Activated B cell treated with CpG ODN at 0.5 μM for 24 hours (primary cell): ENCODE data around the gene HDAC4. TPM values are rescaled to one million over a fixed set of nuclear protein-coding genes. Genes with fewer than 3 reads are reported as not detected.

Source experiments
- ATAC-seq: fragments of 200-7000 bp; cut with Tn5 transposase; one replicate; pipeline ENCODE4 v1.10.0; 2021; ENCODE audit warnings: low read depth, mild to moderate bottlenecking, moderate library complexity
- CTCF ChIA-PET: fragments of 350-600 bp; sonication (Branson Sonifier 250); formaldehyde crosslinking; loops from one replicate; lab custom pipeline; 2021; ENCODE audit warnings: antibody characterized with exemption; lab: Charles Lee
- POLR2A ChIA-PET: fragments of 350-600 bp; sonication (Branson Sonifier 250); formaldehyde crosslinking; loops from one replicate; lab custom pipeline; 2021; ENCODE audit warnings: antibody characterized with exemption; lab: Charles Lee
- DNase-seq: peaks from one replicate; pipeline ENCODE4 v3.0.0; 2022
- H3K27ac Mint-ChIP-seq: one replicate; pipeline ENCODE4 v1.8.0; 2020; ENCODE audit warnings: mixed read lengths
- H3K27me3 Mint-ChIP-seq: one replicate; pipeline ENCODE4 v1.8.0; 2021; ENCODE audit warnings: mixed read lengths
- H3K36me3 Mint-ChIP-seq: one replicate; pipeline ENCODE4 v1.8.0; 2021; ENCODE audit warnings: low read depth, mixed read lengths
- H3K4me1 Mint-ChIP-seq: one replicate; pipeline ENCODE4 v1.8.0; 2021; ENCODE audit warnings: mixed read lengths
- H3K4me3 Mint-ChIP-seq: one replicate; pipeline ENCODE4 v1.8.0; 2020; ENCODE audit warnings: mild to moderate bottlenecking, mixed read lengths
- H3K9me3 Mint-ChIP-seq: one replicate; pipeline ENCODE4 v1.8.0; 2020; ENCODE audit warnings: mixed read lengths
- CTCF ChIP-seq: fragments of 200-600 bp; IDR thresholded peaks from one replicate; pipeline ENCODE4 v1.8.0; 2022; ENCODE audit warnings: antibody characterized with exemption, mild to moderate bottlenecking
- intact Hi-C: fragments of 100-400 bp; cut with micrococcal nuclease; formaldehyde crosslinking; loops from one replicate; pipeline ENCODE4 v1.15.1; 2024
- total RNA-seq: library from RNA; stranded (reverse); gene quantifications from 2 replicates; pipeline ENCODE4 v1.2.3, GENCODE V29; 2022

The HDAC4 gene
- total RNA-seq, 1 donor from 2014 or later, result 31.9 TPM

GRCh38 chr2:239051891-239052445 lies 348.9 kb downstream of the HDAC4 start:
- ATAC-seq (no peak), DNase-seq (no peak)
- H3K27ac Mint-ChIP-seq, result no peak overlapping the region
- CTCF ChIA-PET, result no interaction called here
- peaks cover 32% of the 10 kb centered on the region for H3K36me3 Mint-ChIP-seq
- H3K4me3 Mint-ChIP-seq, result no peak overlapping the region
- POLR2A ChIA-PET, result no interaction called here
- H3K9me3 Mint-ChIP-seq, result no peaks in the 10 kb centered on the region
- H3K4me1 Mint-ChIP-seq, result no peaks in the 10 kb centered on the region
- no peak for TF ChIP-seq CTCF
- intact Hi-C loops, result no loop called here
- H3K27me3 Mint-ChIP-seq, result no peaks in the 10 kb centered on the region

GRCh38 chr2:239050252-239050649 lies 350.6 kb downstream of the HDAC4 start:
- Mint-ChIP-seq H3K27ac (no peak overlapping the region), H3K9me3 (no peaks in the 10 kb centered on the region), H3K27me3 (no peaks in the 10 kb centered on the region), H3K4me1 (no peaks in the 10 kb centered on the region), H3K4me3 (no peak overlapping the region), H3K36me3 (peaks cover 31% of the 10 kb centered on the region)
- POLR2A ChIA-PET, result no interaction called here
- TF ChIP-seq CTCF, result no peak
- CTCF ChIA-PET, result no interaction called here
- intact Hi-C loops, result no loop called here
- no peak for DNase-seq
- ATAC-seq, result no peak

- no peak for ATAC-seq
- POLR2A ChIA-PET, result no interaction called here
Observed at GRCh38 chr2:239049421-239050251, 351.2 kb downstream of the HDAC4 start.

GRCh38 chr2:239048736-239049135 lies 352.1 kb downstream of the HDAC4 start:
- Mint-ChIP-seq H3K27ac (no peak overlapping the region), H3K9me3 (no peaks in the 10 kb centered on the region), H3K36me3 (peaks cover 17% of the 10 kb centered on the region), H3K4me1 (no peaks in the 10 kb centered on the region), H3K27me3 (no peaks in the 10 kb centered on the region), H3K4me3 (no peak overlapping the region)
- POLR2A ChIA-PET, result no interaction called here
- CTCF ChIA-PET, result no interaction called here
- no peak for TF ChIP-seq CTCF
- no peak for ATAC-seq
- intact Hi-C loops, result no loop called here
- no peak for DNase-seq

More at GRCh38 chr2:239049421-239050251, 351.2 kb downstream of the HDAC4 start:
- CTCF ChIA-PET, result no interaction called here
- DNase-seq, result no peak
- H3K9me3 Mint-ChIP-seq, result no peaks in the 10 kb centered on the region
- H3K27ac Mint-ChIP-seq, result no peak overlapping the region
- TF ChIP-seq CTCF, result no peak
- peaks cover 25% of the 10 kb centered on the region for H3K36me3 Mint-ChIP-seq
- H3K4me3 Mint-ChIP-seq, result no peak overlapping the region
- no peaks in the 10 kb centered on the region for H3K27me3 Mint-ChIP-seq
- intact Hi-C loops, result no loop called here
- H3K4me1 Mint-ChIP-seq, result no peaks in the 10 kb centered on the region

- Mint-ChIP-seq H3K27ac (no peak overlapping the region), H3K4me1 (no peaks in the 10 kb centered on the region), H3K4me3 (no peak overlapping the region), H3K36me3 (peaks cover 10% of the 10 kb centered on the region), H3K9me3 (no peaks in the 10 kb centered on the region), H3K27me3 (no peaks in the 10 kb centered on the region)
- ATAC-seq, result no peak
- TF ChIP-seq CTCF, result no peak
- ChIA-PET POLR2A (no interaction called here), CTCF (no interaction called here)
- DNase-seq, result no peak
- intact Hi-C loops, result no loop called here
Observed at GRCh38 chr2:239047861-239048260, 353.0 kb downstream of the HDAC4 start.
